Endothelial cell of umbilical vein (primary cell): ENCODE results near the gene TMEM109.

ENCODE experiments used
- CTCF ChIP-seq, 2 donors: IDR thresholded peaks; 1 replicate in 1 of 2; 2 replicates in 1 of 2; pipeline ENCODE4 v1.5.1; 2011; ENCODE audit warnings: low read length in 2 of 2, mild to moderate bottlenecking in 2 of 2, moderate library complexity in 2 of 2, control low read depth in 1 of 2, inconsistent platforms in 1 of 2, low read depth in 1 of 2; ENCODE audit not compliant: insufficient read depth in 1 of 2; ENCODE audit errors: extremely low read depth in 1 of 2
- EZH2 ChIP-seq: IDR thresholded peaks from 2 replicates; pipeline ENCODE4 v1.6.1; 2012; ENCODE audit warnings: borderline replicate concordance, low read depth, mild to moderate bottlenecking, moderate library complexity, low read length, inconsistent platforms; ENCODE audit not compliant: severe bottlenecking
- FOS ChIP-seq: IDR thresholded peaks from 2 replicates; pipeline ENCODE4 v1.6.1; 2011; ENCODE audit warnings: mild to moderate bottlenecking, low read length, moderate library complexity, borderline replicate concordance; ENCODE audit not compliant: insufficient read depth
- GATA2 ChIP-seq: IDR thresholded peaks from 2 replicates; pipeline ENCODE4 v1.7.0; 2011; ENCODE audit warnings: low read depth, mild to moderate bottlenecking, moderate library complexity, mixed read lengths, low read length; ENCODE audit not compliant: insufficient read length, insufficient read depth
- JUN ChIP-seq: IDR thresholded peaks from 2 replicates; pipeline ENCODE4 v1.6.1; 2011; ENCODE audit warnings: borderline replicate concordance, low read depth; ENCODE audit not compliant: insufficient read length, insufficient read depth
- MAX ChIP-seq: IDR thresholded peaks from 2 replicates; pipeline ENCODE4 v1.6.1; 2011; ENCODE audit not compliant: insufficient read depth, insufficient read length
- MYC ChIP-seq: IDR thresholded peaks from one replicate; pipeline ENCODE4 v1.6.1; 2011; ENCODE audit warnings: mild to moderate bottlenecking, low read depth, low read length
- POLR2A ChIP-seq: IDR thresholded peaks from 2 replicates; pipeline ENCODE4 v1.6.1; 2012; ENCODE audit warnings: low read depth, mild to moderate bottlenecking, control low read depth, low read length
- POLR2AphosphoS5 ChIP-seq: IDR thresholded peaks from 2 replicates; pipeline ENCODE4 v1.6.1; 2012; ENCODE audit warnings: low read depth, mild to moderate bottlenecking, control low read depth, low read length, moderate library complexity; ENCODE audit not compliant: insufficient read depth

DNA sequence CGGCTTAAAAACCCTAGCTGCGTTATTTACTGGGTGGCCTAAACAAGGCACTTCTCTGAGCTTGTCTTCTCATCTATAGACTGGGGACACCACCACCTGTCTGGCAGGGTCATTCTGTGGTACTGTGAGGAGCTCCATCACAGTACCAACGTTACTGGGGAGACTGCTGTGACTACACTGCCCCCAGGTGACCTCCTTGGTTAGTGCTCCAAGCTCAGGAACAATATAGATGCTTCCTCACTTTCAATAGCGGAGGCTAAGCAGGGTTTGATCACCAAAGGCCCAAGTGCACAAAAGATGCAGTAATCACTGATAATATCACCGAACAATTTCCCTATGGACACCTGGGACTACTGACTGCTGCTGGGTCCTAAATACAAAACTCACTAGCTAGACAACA, 26.4 kb upstream of the TMEM109 start:
- TF ChIP-seq CTCF (IDR thresholded peaks at IDR 0.05; ENCODE audit: extremely low read depth in 1 of 2, insufficient read depth in 1 of 2, low read depth in 1 of 2, low read length in 2 of 2) (peak; percentile 53 to 66), EZH2 (no peak), MYC (no peak), POLR2A (no peak), POLR2AphosphoS5 (no peak), MAX (no peak), GATA2 (no peak), JUN (no peak), FOS (no peak)
